ENCODE data around the gene ITGA1. TPM values are rescaled to one million over a fixed set of nuclear protein-coding genes. Genes with fewer than 3 reads are reported as not detected.

ITGA1 gene
- polyA plus RNA-seq, 3 donors: 0.33 to 0.89 (median 0.79) TPM

DNA sequence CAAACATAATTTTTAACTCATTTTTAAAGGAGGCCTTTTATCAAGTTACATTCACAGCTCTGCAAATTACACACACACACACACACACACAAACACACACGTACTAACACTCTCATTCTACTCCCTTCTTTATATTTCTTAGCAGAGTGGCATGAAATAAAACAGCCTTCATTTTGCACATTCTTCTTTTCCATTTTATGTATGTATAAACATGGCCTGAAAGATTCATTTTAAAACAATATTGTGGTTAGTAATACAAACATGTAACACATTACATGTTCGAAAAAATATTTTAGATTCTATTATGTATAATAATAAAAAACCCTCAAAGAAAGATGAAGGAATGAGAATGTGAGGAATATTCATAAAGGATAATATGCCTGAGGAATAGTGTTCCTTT is 115.4 kb downstream of the ITGA1 start:
- DNase-seq: no peak
- Histone ChIP-seq H2AFZ (ENCODE audit: insufficient read depth, low read depth, low read length, poor library complexity, severe bottlenecking) (no peak overlapping the region), H3K36me3 (replicated peaks in 1 of 2; ENCODE audit: control insufficient read depth in 1 of 2, insufficient read depth in 2 of 2, low read length in 2 of 2) (no peaks in the 10 kb centered on the region), H3K27me3 (ENCODE audit: control insufficient read depth in 2 of 2, insufficient read depth in 2 of 2, low read length in 2 of 2) (no peaks in the 10 kb centered on the region), H3K9me3 (replicated peaks in 1 of 2; ENCODE audit: control insufficient read depth in 1 of 2, insufficient read depth in 1 of 2, low read length in 2 of 2) (no peaks in the 10 kb centered on the region), H3K27ac (ENCODE audit: low read depth in 1 of 2, low read length in 2 of 2) (no peak overlapping the region), H3K4me2 (replicated peaks; ENCODE audit: extremely low read depth, low read length, poor library complexity, severe bottlenecking) (no peak overlapping the region), H4K20me1 (ENCODE audit: insufficient read depth, low read length) (no peaks in the 10 kb centered on the region), H3K9ac (ENCODE audit: insufficient read depth, low read length, poor library complexity, severe bottlenecking) (no peak overlapping the region), H3K4me3 (replicated peaks in 1 of 3; ENCODE audit: low read depth in 2 of 3, low read length in 3 of 3) (no peak overlapping the region), H3K79me2 (ENCODE audit: insufficient read depth, low read length) (no peaks in the 10 kb centered on the region), H3K4me1 (ENCODE audit: control insufficient read depth in 1 of 2, insufficient read depth in 2 of 2, low read length in 2 of 2) (no peaks in the 10 kb centered on the region)
- no CpG with 5 or more reads among the region's 2 CpGs for WGBS (ENCODE audit: insufficient coverage)
- peaks cover 2 to 4% (median 3%) of the 10 kb centered on the region in 3 donors for H3K27me3 Mint-ChIP-seq (ENCODE audit: low read depth in 3 of 3)
- H3K4me3 Mint-ChIP-seq: no peak overlapping the region
- no peak overlapping the region for H3K27ac Mint-ChIP-seq
- H3K36me3 Mint-ChIP-seq: no peaks in the 10 kb centered on the region
- H3K9me3 Mint-ChIP-seq: peaks cover 0 to 11% (median 2%) of the 10 kb centered on the region in 7 donors
- no peaks in the 10 kb centered on the region for H3K4me1 Mint-ChIP-seq
- TF ChIP-seq, protein P1, sequence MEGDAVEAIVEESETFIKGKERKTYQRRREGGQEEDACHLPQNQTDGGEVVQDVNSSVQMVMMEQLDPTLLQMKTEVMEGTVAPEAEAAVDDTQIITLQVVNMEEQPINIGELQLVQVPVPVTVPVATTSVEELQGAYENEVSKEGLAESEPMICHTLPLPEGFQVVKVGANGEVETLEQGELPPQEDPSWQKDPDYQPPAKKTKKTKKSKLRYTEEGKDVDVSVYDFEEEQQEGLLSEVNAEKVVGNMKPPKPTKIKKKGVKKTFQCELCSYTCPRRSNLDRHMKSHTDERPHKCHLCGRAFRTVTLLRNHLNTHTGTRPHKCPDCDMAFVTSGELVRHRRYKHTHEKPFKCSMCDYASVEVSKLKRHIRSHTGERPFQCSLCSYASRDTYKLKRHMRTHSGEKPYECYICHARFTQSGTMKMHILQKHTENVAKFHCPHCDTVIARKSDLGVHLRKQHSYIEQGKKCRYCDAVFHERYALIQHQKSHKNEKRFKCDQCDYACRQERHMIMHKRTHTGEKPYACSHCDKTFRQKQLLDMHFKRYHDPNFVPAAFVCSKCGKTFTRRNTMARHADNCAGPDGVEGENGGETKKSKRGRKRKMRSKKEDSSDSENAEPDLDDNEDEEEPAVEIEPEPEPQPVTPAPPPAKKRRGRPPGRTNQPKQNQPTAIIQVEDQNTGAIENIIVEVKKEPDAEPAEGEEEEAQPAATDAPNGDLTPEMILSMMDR (IDR thresholded peaks at IDR 0.05): no peak
- intact Hi-C loops (cut with micrococcal nuclease): no loop called here

DNA sequence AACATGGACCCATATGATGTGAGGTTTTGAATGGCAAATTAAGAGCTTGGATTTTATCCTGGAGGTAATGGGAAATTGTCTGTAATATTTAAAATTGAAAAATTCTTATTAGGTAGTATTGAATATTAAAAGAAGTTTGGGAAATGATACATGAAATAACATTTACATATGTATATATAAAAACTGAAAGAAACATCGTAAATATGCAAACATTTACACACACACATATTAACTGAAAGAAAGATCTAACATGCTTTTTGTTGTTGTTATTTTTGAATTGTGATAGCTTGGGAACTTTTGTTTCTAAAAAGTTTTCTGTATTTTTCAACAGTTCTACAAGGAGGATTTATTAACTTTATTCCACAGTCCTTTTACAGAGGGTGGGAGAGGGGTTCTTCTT is 118.6 kb downstream of the ITGA1 start:
- Histone ChIP-seq H2AFZ (ENCODE audit: insufficient read depth, low read depth, low read length, poor library complexity, severe bottlenecking) (no peak overlapping the region), H4K20me1 (ENCODE audit: insufficient read depth, low read length) (no peaks in the 10 kb centered on the region), H3K9me3 (replicated peaks in 1 of 2; ENCODE audit: control insufficient read depth in 1 of 2, insufficient read depth in 1 of 2, low read length in 2 of 2) (no peaks in the 10 kb centered on the region), H3K27me3 (ENCODE audit: control insufficient read depth in 2 of 2, insufficient read depth in 2 of 2, low read length in 2 of 2) (no peaks in the 10 kb centered on the region), H3K79me2 (ENCODE audit: insufficient read depth, low read length) (no peaks in the 10 kb centered on the region), H3K4me3 (replicated peaks in 1 of 3; ENCODE audit: low read depth in 2 of 3, low read length in 3 of 3) (no peak overlapping the region), H3K4me2 (replicated peaks; ENCODE audit: extremely low read depth, low read length, poor library complexity, severe bottlenecking) (no peak overlapping the region), H3K9ac (ENCODE audit: insufficient read depth, low read length, poor library complexity, severe bottlenecking) (no peak overlapping the region), H3K27ac (ENCODE audit: low read depth in 1 of 2, low read length in 2 of 2) (no peak overlapping the region), H3K36me3 (replicated peaks in 1 of 2; ENCODE audit: control insufficient read depth in 1 of 2, insufficient read depth in 2 of 2, low read length in 2 of 2) (no peaks in the 10 kb centered on the region), H3K4me1 (ENCODE audit: control insufficient read depth in 1 of 2, insufficient read depth in 2 of 2, low read length in 2 of 2) (no peaks in the 10 kb centered on the region)
- TF ChIP-seq, protein P1 (IDR thresholded peaks at IDR 0.05): no peak
- Mint-ChIP-seq H3K4me3 (no peak overlapping the region), H3K4me1 (no peaks in the 10 kb centered on the region), H3K27ac (no peak overlapping the region), H3K36me3 (no peaks in the 10 kb centered on the region), H3K9me3 (peaks cover 0 to 9% (median 2%) of the 10 kb centered on the region in 7 donors), H3K27me3 (ENCODE audit: low read depth in 3 of 3) (peaks cover 3 to 6% (median 4%) of the 10 kb centered on the region in 3 donors)
- no CpG with 5 or more reads among the region's 1 CpG for WGBS (ENCODE audit: insufficient coverage)
- intact Hi-C loops (cut with micrococcal nuclease): no loop called here
- no peak for DNase-seq

Measured in CD14-positive monocyte (primary cell).